M059J (cell line): ENCODE results near the gene PTGDR. TPM values are rescaled to one million over a fixed set of nuclear protein-coding genes. Genes with fewer than 3 reads are reported as not detected.

Experiments used
- DNase-seq: peaks from one replicate; pipeline ENCODE4 v3.0.0-alpha.2; 2012; ENCODE audit warnings: low read depth
- total RNA-seq: library from RNA; depleted of rRNA; stranded (reverse); fragments of >200 nt; shearing (Covaris generic); gene quantifications from 2 replicates; pipeline ENCODE4 v1.2.3, GENCODE V29; 2014; rRNA removed

PTGDR gene, protein sequence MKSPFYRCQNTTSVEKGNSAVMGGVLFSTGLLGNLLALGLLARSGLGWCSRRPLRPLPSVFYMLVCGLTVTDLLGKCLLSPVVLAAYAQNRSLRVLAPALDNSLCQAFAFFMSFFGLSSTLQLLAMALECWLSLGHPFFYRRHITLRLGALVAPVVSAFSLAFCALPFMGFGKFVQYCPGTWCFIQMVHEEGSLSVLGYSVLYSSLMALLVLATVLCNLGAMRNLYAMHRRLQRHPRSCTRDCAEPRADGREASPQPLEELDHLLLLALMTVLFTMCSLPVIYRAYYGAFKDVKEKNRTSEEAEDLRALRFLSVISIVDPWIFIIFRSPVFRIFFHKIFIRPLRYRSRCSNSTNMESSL
- not detected in 2 replicates for total RNA-seq

DNA sequence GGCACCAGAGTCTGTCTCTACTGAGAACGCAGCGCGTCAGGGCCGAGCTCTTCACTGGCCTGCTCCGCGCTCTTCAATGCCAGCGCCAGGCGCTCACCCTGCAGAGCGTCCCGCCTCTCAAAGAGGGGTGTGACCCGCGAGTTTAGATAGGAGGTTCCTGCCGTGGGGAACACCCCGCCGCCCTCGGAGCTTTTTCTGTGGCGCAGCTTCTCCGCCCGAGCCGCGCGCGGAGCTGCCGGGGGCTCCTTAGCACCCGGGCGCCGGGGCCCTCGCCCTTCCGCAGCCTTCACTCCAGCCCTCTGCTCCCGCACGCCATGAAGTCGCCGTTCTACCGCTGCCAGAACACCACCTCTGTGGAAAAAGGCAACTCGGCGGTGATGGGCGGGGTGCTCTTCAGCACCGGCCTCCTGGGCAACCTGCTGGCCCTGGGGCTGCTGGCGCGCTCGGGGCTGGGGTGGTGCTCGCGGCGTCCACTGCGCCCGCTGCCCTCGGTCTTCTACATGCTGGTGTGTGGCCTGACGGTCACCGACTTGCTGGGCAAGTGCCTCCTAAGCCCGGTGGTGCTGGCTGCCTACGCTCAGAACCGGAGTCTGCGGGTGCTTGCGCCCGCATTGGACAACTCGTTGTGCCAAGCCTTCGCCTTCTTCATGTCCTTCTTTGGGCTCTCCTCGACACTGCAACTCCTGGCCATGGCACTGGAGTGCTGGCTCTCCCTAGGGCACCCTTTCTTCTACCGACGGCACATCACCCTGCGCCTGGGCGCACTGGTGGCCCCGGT is at the start of gene PTGDR:
Gene PTGDR (plus strand): TSS at position 198 of the 778 bp plus-strand sequence. CDS start 117 bp downstream, at position 315.
- DNase-seq: peak; percentile 14

DNA sequence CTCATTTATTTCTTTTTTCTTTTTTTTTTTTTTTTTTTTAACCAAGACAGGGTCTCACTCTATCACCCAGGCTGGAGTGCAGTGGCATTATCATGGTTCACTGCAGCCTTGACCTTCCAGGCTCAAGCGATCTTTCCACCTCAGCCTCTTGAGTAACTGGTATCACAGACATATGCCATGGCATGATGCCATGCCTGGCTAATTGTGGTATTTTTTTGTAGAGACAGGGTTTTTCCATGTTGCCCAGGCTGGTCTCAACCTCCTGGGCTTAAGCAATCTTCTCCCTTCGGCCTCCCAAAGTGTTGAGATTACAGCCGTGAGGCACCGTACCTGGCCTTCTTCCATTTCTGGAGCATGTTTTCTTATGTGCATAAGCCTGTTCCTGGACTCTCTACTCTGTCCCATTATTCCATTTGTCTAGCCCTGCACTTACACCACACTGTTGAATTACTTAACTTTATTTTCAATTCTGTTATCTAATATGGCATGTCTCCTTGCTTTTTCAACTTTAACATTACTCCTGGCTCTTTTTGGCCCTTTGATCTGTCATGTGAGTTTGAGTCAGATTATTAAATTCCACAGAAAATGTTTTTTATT is 47.9 kb upstream of the PTGDR start:
- DNase-seq: peak; percentile 12

DNA sequence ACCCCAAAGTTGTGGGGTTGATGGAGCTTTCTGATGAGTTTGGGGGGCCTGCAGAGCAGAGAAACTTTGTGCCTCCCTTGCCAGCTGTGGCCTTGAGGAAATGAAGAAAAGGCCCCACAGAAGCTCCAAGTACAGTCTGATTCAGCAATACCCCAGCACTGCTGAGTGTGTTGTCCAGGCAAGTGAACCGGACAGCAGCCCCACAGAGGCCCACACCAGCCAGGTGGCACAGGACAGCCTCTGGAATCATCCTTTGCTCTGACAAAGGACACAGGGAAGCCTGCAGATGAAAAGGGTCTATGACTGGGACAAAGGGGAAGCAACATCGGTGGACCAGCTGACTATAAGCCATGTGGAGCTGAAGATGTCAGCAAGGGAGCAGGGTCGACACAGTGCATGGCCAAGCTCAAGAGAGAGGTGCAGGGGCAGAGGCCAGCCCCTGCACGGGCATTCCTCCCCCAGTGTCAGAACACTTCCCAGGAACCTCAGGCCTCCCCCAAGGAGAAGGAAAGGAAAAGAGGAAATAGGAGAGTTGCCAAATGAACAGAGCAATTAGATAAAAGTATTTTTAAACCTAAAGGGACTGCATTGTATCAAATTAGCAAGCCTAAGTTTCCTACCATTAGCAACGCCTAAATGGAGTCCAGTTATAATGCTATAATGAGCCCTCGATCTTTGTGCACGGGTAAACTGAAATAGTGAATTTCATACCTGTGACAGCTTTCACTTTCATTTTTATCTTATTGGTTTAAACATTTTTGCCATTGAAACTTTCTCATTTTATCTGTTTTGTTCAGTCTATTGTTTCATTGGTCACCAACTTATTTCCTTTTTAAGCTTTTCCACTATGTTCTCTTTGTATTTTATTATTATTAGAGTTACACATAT is 46.3 kb upstream of the PTGDR start:
- DNase-seq: no peak

DNA sequence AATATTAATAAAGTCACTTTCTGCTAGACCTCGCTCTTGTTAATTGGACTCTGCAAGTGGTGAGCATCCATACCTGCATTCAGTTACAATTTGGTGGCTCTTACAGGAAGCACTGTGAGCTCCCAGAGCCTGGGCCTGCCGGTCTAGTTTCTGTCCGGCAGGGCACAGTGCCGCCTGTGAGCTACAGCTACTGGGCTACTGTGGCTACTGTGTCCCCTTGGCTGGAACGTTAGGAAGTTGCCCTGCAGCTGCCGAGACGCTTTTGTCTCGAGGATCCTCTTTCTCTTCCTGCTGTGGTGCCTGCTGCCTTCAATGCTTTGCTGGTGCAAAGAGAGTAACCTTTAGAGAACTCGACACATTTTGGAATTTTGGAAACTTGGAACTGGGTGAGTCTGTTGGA is 44.6 kb upstream of the PTGDR start:
- peak; percentile 23 for DNase-seq

DNA sequence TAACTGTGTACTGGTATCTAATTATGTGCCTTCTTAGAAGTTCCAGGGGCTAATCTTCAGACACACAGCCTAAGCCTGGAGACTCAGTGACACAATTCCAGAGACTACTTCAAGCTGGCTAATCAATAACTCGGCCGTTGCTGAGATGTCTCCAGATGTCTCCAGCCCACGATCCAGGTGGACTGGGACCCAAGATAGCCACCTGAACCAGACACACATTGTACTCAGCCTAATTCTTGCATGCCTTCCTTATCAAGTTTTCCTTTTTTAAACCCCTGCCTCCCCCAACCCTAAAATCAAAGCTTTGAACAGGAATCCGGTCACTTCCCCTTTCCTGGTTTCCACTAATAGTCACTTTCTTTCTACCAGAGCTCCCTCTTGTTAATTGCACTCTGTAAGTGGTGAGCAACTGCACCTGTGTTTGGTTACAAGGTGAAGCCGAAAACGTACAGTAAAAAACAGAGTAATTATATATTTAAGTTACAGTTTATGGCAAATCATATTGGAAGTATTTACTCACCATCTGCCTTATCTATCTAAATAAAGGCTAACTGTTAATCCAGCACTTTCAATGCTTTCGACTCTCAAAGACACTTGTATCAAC is 39.8 kb upstream of the PTGDR start:
- DNase-seq: no peak

DNA sequence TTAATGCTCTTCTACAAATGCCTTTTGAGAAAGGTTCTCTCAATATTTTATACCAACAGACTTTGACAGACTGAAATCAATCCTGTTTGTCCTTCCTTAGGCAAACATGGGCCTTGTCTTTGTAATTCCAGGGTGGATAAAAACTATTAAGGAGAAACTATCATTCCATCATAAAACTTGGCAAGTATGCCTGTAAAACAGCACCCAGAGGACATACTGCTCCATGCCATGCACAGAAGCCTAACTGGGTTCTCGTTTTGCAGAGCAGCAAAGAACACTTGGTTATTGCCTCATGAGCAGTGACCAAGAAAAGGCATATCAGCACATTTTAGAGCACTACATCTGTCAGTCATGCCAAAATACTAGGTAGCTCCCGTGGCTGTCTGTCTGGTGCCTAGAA is 33.8 kb upstream of the PTGDR start:
- no peak for DNase-seq

DNA sequence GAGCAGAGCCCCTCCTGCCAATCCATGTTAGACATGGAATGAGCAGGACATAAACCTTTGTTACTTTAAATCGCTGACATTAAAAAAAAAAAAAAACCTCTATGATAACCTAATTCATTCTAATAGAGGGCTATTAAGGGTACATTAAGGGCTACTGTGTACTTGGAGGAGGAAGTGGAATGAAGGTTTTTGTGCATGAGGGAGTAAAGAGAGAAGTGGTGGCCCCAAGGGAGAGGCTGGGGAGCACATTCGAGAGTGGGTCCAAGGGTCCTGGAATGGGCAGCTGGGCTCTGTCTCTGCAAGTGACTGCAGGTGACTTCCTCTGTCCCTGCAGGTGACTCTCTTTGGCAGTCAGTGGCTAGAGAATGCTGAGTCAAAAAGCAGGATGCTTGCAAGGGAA is 32.1 kb upstream of the PTGDR start:
- DNase-seq: no peak

DNA sequence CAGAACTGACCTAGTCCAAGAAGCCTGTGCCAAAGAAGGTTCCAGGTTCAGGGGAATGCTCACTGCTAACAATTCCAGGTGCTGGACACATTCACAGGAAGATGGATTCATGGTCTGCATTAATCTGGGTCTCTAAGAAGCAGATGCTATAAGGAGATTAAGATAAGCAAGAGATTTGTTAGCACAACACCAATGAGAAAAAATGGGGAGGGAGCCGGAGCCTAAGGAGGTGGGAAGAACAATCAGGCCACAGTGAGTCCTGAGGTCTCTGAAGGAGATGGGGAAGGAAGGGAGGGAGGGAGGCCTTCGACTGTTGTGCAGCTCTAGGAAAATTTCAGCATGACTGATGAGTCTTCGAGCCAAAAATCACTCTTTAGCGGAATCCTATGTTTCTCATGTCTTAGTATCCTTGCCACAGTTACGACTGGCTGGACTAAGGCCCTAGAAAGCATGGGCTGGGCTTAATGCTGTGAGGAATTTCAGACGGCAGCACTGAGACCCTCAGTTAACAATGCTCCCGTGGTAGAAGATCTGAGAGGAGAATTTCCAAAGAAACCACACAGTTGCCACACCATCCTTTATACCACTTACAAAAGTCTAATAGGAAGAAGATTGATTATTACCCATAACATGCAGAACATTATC is 31.5 kb upstream of the PTGDR start:
- no peak for DNase-seq

DNA sequence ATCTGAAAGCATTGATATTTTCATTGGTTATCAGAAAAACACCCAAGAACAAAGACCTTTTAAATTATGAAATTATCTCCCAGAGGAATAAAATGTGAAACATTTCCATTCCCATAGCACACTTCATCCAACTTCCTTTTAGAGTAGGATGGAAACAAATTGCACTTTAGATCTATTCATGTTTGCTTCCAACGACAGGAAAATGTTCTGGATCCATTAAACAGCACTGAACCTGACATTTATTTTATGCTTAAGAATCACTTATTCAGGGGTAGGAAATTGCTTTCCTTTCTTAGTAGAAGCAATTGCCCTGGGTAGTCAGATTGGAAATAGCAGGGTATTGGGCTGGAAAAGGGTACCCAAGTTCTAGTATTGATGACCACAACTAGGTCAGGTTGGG is 28.8 kb upstream of the PTGDR start:
- DNase-seq: no peak

DNA sequence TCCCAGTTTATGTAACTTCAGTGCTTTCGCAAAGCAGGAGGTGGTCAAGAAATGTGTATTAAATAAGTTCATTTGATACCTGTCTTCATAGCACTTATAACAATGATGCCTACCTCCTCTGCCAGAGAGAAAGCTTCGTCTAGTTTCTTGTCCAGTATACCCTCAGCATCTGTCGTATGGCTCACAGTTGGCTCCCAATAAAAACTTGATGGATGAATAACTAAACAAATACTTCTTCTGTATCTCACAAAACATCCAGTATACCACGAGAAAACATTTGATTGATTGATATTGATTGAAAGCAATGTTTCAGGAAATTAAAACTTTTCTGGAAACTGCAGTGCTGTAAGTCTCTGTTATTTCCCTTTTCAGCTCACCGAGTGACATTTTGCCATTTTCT is 26.9 kb upstream of the PTGDR start:
- DNase-seq: no peak

DNA sequence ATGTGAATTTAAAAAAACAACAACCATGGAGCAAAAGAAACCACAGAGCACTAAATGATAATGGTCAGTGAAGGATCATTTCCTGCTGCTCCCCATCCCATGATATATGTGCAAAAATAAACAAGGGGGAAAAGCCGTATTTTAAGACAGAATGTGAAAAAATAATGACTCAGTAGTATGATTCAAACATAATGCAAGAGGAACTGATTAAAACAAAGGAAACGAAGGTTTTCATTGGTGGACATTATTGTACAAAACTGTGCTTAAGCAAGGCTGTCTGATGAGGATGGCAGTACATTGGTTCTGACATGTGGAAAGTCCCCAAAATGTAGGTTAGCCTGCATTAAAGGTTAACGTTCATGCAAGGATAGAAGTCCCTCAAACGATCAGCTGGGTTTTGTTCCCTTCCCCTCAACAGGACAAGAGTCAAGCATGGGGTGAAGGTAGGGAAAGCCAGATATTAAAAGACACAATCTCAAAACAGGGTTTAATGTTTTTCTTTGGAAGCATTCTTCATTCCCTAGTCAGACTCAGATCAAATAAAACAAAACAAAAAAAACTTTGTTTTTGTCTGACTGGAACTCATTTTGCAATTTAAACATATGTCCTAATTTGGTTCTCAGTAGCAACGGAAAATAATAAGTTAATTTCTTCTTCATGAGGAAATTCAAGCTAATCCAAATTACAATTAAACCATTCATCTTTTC is 26.3 kb upstream of the PTGDR start:
- DNase-seq: peak; percentile 71

DNA sequence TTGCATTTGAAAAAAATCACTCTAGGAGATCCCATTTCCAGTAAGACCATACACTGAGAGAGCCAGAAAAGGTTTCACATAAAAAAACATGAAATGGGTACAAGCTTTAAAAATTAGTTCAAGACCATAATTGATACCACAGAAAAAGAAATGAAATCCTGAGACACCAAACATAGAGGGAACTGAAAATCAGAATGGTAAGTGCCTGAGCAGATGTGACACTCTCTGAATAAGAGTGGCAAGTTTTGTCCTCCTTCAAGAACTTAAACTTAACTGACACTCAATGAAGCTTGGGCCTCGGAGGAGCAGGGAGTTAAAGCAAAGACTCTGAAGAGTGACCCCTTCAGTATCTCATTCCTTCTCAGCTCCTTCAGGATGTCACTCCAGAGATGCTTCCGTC is 23.2 kb upstream of the PTGDR start:
- peak; percentile 34 for DNase-seq

DNA sequence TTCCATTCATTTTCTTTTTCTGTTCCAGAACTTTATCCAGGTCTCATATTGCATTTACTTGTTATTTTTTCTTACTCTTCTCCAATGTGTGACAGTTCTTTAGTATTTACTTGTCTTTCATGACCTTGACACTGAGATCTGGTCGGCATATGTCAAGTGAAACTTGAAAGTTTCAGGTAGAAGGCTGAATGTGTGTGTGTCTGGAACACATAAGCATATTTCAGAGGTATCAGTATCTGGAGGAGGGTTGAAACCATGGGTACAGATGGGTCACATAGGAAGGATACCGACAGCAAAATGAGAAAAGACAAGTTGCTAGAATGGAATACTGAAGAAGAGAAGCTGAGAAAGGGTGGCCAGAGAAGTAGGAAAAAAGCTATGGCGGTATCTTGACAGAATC is 22.5 kb upstream of the PTGDR start:
- no peak for DNase-seq

DNA sequence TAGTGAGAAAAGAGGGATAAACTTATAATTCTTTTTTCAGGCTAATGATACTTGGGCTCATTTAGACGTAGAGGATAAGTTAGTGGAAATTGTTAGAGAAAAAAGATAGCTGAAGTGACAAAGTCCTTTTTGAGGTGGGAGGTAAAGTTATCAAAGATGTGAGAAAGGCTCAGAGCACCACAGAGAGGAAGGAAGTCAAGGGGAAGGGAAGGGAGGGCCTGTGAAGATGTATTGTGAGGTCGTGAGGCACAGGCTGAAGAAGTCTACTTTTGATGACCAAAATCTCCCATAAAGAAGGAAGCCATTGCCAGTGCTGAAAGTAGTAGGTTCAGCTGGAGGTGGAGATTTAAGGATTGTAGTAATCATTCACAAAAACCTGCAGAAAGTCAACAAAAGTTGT is 19.4 kb upstream of the PTGDR start:
- DNase-seq: no peak

DNA sequence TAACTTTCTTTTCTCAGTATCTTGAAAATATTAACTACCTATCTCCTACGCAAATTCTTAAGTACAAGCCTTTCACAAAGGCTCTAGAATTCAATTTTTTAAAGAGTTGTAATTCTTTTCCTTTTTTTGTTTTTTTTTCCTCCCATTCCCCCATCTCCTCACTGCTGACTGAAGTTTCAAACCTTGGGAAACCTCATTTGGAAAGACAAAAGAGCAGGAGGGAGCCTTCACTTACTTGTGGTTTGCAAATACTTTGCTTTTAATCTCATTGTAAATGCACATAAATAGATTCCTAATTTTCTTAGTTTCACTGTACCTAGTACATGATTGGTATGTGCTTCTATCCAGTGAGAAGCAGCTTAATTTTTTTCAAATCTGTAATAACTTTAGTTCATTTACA is 15.8 kb upstream of the PTGDR start:
- DNase-seq: no peak

DNA sequence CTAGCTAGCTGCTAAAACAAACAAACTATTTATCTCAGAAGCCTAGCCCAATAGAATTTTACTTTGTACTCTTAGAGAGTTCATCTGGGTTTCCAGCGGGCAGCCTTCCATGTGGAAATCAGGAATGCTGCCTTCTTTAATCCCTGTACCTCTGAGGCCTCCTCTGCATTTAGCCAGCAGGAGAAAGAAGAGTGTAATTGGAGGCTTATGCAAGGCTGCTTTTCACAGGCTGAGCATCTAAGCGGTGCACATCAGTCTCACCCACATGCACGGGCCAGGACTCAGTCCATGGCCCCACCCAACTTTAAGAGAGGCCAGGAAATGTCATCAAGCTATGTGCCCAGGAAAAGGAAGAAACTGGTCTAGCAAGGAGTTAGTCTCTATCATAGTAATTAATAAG is 14.0 kb upstream of the PTGDR start:
- peak; percentile 28 for DNase-seq

DNA sequence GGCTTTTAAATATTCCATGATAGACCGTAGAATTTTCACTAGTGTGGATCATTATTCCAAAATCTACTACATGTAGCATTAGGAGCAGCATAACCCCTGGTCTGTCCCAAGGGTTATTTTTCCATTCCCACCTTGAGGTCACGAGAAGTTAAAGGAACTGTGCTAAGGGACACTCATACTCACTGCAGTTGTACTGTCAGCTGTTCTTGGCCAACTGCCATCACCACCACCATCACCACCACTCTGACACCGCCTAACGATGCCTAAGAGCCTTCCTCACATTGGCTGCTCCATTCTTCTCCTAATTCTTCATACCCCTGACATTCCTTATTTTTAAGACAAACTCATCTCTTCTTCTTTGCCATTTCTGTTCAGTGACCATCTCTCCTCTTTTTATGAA is 13.4 kb upstream of the PTGDR start:
- DNase-seq: peak; percentile 10

DNA sequence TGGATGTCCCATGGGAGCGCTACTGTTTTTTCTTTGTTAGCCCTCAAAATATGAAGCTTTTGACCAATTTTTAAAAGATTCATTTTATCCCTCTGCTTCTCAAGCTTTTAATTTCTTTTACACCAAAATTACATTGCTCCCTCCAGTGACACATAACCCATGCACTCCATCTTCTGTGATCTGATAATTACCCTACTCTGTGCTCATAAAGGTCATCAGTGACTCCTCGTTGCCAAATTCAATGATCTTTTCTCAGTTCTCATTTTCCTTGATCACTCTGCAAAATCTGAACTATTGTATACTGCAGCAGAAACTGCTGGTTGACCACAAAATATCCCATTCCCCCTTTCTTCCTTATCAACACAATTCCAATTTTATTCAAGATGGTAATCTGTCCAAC is 8.7 kb upstream of the PTGDR start:
- no peak for DNase-seq

DNA sequence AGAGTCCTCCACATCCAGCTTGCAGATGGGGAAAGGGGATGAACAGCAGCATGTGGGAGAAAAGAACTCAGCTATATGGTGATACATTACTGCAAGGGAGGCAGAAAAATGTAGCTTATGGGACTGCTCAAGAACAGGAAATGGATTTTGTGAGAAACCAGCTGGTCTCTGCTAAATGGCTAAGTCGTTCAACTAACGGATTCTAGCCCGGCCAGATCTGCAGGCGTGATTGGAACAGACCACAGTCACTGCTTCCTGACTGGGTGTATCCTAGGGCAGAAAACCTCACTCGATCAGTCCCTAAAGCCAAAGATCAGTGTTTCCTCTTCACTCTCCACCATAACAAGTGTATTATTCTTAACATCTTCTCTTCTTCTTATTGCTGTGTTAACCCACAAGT is 8.1 kb upstream of the PTGDR start:
- DNase-seq: no peak

DNA sequence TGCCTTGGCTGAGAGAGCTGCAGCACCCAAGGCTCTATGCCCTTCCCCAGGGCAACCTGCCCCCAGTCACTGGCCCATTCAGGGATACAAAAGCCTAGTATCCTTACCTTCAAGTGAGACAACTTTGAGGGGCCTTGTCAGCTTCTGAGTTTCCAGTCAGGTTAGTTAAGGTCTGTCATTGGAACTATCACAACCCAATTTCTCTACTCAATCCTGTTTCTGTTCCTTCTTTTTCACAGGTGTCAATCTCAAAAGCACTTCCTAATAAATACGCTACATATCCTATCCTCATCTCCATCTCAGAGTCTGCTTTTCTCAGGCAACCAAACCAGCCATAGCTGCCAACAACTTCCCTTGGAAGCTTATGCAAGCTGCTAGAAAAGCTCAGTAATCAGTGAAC is 4.9 kb upstream of the PTGDR start:
- DNase-seq: no peak
